Measurements from ENCODE around the gene DOK6. TPM values are rescaled to one million over a fixed set of nuclear protein-coding genes. Genes with fewer than 3 reads are reported as not detected.

DOK6 gene
- total RNA-seq, 1 experiment from 2014 or later, result 4.1 TPM

DNA sequence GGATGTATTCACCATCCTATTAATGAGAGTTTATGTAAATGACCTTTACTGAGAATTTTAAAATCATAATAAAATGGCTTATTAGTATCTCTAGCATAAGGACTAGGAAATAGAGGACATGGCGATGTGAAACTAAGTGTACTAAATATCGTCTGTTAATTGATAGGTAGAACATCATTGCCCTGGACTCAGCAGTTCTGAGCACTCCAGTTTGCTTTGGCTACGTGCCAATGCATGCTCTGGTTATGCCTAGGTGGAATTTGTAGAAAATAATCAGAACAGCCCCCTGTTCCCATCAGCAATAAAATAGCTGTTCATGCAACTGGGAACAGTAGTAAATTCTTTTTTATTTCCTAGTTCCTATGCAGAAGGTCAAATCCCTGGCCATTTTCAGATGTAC is 247.8 kb downstream of the DOK6 start:
- ATAC-seq, result no peak
- H3K9me3 Mint-ChIP-seq, result no peaks in the 10 kb centered on the region
- DNase-seq (ENCODE audit: low spot score), result no peak
- H3K4me3 Mint-ChIP-seq, result no peak overlapping the region
- CTCF ChIA-PET, result no interaction called here
- H3K27me3 Mint-ChIP-seq (ENCODE audit: low read depth), result no peaks in the 10 kb centered on the region
- H3K36me3 Mint-ChIP-seq, result no peaks in the 10 kb centered on the region
- peaks cover 5% of the 10 kb centered on the region for H3K4me1 Mint-ChIP-seq
- no peak overlapping the region for H3K27ac Mint-ChIP-seq
- POLR2A ChIA-PET, result no interaction called here
- TF ChIP-seq CREM (CRISPR knock-in tag; IDR thresholded peaks at IDR 0.05) (no peak), ZNF317 (CRISPR knock-in tag; IDR thresholded peaks at IDR 0.05; ENCODE audit: borderline replicate concordance, low read depth) (no peak), PRDM15 (CRISPR knock-in tag; IDR thresholded peaks at IDR 0.05) (no peak), PRRX2 (CRISPR knock-in tag; IDR thresholded peaks at IDR 0.05) (no peak)
- TF ChIP-seq, protein P1, sequence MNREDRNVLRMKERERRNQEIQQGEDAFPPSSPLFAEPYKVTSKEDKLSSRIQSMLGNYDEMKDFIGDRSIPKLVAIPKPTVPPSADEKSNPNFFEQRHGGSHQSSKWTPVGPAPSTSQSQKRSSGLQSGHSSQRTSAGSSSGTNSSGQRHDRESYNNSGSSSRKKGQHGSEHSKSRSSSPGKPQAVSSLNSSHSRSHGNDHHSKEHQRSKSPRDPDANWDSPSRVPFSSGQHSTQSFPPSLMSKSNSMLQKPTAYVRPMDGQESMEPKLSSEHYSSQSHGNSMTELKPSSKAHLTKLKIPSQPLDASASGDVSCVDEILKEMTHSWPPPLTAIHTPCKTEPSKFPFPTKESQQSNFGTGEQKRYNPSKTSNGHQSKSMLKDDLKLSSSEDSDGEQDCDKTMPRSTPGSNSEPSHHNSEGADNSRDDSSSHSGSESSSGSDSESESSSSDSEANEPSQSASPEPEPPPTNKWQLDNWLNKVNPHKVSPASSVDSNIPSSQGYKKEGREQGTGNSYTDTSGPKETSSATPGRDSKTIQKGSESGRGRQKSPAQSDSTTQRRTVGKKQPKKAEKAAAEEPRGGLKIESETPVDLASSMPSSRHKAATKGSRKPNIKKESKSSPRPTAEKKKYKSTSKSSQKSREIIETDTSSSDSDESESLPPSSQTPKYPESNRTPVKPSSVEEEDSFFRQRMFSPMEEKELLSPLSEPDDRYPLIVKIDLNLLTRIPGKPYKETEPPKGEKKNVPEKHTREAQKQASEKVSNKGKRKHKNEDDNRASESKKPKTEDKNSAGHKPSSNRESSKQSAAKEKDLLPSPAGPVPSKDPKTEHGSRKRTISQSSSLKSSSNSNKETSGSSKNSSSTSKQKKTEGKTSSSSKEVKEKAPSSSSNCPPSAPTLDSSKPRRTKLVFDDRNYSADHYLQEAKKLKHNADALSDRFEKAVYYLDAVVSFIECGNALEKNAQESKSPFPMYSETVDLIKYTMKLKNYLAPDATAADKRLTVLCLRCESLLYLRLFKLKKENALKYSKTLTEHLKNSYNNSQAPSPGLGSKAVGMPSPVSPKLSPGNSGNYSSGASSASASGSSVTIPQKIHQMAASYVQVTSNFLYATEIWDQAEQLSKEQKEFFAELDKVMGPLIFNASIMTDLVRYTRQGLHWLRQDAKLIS (CRISPR knock-in tag; IDR thresholded peaks at IDR 0.05; ENCODE audit: borderline replicate concordance), result no peak

DNA sequence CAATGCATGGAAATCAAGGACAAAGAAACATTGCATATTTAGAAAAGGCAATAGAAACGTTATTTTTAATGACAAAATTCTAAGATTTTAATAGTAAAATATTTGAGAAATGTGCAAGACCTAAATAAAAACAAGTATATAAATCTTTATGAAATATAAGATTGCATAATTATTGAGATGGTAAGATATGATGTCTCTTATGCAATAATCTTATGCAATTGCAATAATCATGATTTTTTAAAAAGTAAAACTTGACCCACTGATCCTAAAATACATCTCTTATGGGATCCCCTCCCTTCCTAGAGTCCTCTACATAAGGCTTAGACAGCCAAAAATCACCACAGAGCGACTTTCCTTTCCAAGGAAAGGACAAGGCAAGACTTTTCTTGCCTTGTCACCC is 249.0 kb downstream of the DOK6 start:
- Mint-ChIP-seq H3K27me3 (ENCODE audit: low read depth) (no peaks in the 10 kb centered on the region), H3K9me3 (no peaks in the 10 kb centered on the region), H3K27ac (no peak overlapping the region), H3K36me3 (no peaks in the 10 kb centered on the region), H3K4me1 (peaks cover 5% of the 10 kb centered on the region), H3K4me3 (no peak overlapping the region)
- ATAC-seq (no peak), DNase-seq (ENCODE audit: low spot score) (no peak)
- ChIA-PET CTCF (no interaction called here), POLR2A (no interaction called here)
- TF ChIP-seq GRHL2 (CRISPR knock-in tag; IDR thresholded peaks at IDR 0.05; ENCODE audit: insufficient replicate concordance, severe bottlenecking), result no peak
- TF ChIP-seq EMX1 (CRISPR knock-in tag; IDR thresholded peaks at IDR 0.05), result no peak
- no peak for TF ChIP-seq CREB1 (CRISPR knock-in tag; IDR thresholded peaks at IDR 0.05)
- no peak for TF ChIP-seq IRF2 (CRISPR knock-in tag; IDR thresholded peaks at IDR 0.05; ENCODE audit: borderline replicate concordance, low read depth)
- TF ChIP-seq CTCF (IDR thresholded peaks at IDR 0.05), result no peak
- TF ChIP-seq, protein P2, sequence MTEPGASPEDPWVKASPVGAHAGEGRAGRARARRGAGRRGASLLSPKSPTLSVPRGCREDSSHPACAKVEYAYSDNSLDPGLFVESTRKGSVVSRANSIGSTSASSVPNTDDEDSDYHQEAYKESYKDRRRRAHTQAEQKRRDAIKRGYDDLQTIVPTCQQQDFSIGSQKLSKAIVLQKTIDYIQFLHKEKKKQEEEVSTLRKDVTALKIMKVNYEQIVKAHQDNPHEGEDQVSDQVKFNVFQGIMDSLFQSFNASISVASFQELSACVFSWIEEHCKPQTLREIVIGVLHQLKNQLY (CRISPR knock-in tag; IDR thresholded peaks at IDR 0.05), result no peak
- no peak for TF ChIP-seq CREM (CRISPR knock-in tag; IDR thresholded peaks at IDR 0.05)
- no peak for TF ChIP-seq RORB (CRISPR knock-in tag; IDR thresholded peaks at IDR 0.05)
- TF ChIP-seq ATF1 (CRISPR knock-in tag; IDR thresholded peaks at IDR 0.05), result no peak
- no peak for TF ChIP-seq ZNF121 (CRISPR knock-in tag; IDR thresholded peaks at IDR 0.05)
- TF ChIP-seq ZNF671 (CRISPR knock-in tag; IDR thresholded peaks at IDR 0.05), result no peak

Data from WTC11 (cell line).